ENCODE results near the gene SYT6.

DNA sequence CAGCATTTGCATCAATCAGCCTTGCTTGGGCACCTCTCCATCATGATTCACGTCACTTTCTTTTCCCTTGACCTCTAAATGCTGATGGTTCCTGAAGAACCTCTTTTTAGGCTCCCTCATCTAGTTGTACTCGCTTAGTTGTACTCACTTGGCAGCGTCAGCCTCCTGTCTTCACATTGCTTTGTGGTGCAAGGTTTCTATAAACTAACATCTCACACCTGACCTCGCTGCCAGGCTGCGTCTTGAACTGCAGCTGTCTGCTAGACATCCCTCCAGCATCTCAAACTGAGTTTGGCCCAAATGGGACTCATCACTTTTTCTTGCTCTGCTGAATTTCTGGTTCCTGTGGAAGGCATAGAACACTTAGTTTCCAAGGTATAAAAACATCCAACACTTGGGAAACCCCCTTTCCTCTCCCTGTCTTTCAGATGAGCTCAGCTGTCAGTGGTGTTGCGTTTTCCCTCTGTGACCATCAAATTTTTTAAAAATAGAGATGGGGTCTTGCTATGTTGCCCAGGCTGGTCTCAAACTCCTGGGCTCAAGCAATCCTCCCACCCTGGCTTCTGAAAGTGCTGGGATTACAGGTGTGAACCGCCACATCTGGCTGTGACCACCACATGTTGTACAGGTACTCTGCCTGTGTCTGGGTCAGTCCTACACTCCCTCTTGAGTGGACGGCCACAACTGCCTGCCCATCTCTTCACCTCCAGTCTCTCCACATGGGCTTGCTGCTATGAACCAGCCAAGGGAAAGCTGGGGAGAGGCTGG is 66.9 kb downstream of the SYT6 start:
- TF ChIP-seq CTCF (IDR thresholded peaks at IDR 0.05 in 8 of 11, conservative IDR thresholded peaks at IDR 0.05 in 3 of 11) = no peak
- TF ChIP-seq POLR2A (IDR thresholded peaks at IDR 0.05) = no peak
